Stimulated activated CD4-positive, alpha-beta T cell treated with anti-CD3 and anti-CD28 coated beads, Interleukin-4, amount 100 ng/mL, for 1 hour (primary cell): ENCODE results near the gene LYPLAL1.
"Not testable (repeated sequence)": the region's sequence is repeated elsewhere in the genome, so short reads cannot be mapped to it uniquely, and the experiment has no call there.

Experiments
- DNase-seq: peaks from one replicate; pipeline ENCODE4 v3.0.0-alpha.2; 2020

LYPLAL1 gene

GRCh38 chr1:219171192-219171935, 2.3 kb upstream of the LYPLAL1 start:
- no peak for DNase-seq

DNA sequence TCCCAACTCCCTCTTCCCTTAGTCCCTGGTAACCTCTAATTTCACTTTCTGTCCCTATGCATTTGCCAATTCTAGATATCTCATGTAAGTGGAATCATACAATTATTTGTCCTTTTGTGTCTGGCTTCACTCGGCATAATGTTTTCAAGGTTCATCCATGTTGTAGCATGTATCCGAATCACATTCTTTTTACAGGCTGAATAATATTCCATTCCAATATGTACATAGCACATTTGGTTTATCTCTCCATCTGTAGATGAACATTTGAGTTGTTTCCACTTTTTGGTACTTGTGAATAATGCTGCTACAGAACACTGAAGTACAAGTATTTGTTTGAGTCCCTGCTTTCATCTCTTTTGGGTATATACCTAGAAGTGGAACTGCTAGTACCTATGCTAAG, 857 bp upstream of the LYPLAL1 start:
- DNase-seq, result no peak

GRCh38 chr1:219173434-219173757, 282 bp upstream of the LYPLAL1 start:
- no peak for DNase-seq

- DNase-seq, result no peak
These were observed 958 bp downstream of the LYPLAL1 start for GRCh38 chr1:219174460-219175211.

DNA sequence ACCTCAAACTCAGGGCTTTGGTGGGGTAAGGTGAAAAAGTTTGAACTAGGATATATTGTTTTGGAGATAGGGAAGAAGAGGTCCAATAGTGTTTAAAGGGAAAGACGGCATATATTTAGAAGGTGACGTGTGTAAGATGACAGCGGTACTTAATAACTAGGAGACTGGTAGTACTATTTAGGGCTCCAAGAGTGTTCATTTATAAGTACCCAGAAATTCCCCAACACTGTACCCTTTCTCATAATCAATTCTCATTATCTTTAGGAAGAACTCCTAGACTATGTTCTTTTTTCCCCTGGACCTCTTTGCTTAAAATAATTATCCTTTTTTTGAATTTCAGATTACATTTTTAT, 1.5 kb downstream of the LYPLAL1 start:
- DNase-seq, result no peak

DNA sequence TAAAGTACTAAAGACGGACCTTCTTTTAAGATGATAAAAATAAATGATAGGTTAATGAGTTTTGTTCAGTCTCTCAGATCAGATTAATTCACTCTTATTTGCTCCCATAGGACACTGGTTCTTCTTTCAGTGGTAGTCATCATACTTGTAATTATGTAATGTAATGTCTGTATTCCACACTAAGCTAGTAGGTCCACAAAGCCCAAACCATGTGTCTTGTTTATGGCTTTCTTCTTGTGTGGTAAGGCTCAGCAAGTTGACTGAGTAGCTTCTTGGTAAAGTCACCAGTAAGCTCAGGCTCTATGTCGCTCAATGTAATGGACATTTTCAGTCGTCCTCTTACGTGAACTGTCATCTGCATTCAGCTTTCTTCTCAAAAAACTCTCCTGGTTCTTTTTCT, 2.5 kb downstream of the LYPLAL1 start:
- no peak for DNase-seq

DNA sequence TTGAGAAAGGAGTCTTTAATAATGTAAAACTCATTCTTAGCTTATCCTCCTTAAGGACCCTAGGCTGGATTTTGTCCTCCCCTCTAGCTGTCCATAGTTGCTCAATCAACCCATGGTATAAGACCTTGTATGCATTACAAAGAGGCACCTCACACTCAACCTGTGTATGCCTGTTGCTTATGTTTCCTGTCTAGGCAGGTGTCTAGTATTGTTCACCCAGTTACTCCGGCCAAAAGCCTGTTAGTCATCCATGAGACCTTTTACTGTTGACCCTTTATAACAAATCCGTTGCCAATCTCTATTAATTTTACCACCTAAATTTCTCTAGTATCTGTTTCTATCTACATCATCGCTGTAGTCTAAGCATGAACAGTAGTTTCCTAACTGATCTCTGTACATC, 3.7 kb downstream of the LYPLAL1 start:
- no peak for DNase-seq

- no peak for DNase-seq
These were observed 4.3 kb downstream of the LYPLAL1 start for GRCh38 chr1:219177940-219178339.

GRCh38 chr1:219179293-219179692, 5.6 kb downstream of the LYPLAL1 start:
- DNase-seq, result no peak

DNA sequence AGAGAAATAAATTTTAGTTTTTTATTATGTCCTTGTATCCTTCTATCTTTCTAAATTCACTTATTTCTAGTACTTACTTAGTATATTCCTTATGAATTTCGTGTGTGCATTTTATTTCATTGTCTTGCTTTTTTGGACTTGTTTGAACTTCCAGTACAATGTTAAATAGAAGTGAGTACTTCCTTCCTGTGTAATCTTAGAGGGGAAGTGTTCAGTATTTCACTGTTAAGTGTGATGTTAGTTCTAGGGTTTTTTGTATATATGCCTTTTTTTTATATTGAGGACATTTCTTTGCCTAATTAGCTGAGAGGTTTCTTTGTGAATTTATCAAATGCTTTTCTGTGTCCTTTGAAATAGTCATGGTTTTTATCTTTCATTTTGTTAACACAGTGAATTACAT, 10.7 kb downstream of the LYPLAL1 start:
- DNase-seq, result no peak

- DNase-seq, result no peak
These were observed 11.9 kb downstream of the LYPLAL1 start for GRCh38 chr1:219185486-219186117.

- DNase-seq, result no peak
These were observed 14.7 kb downstream of the LYPLAL1 start for GRCh38 chr1:219188331-219188803.

DNA sequence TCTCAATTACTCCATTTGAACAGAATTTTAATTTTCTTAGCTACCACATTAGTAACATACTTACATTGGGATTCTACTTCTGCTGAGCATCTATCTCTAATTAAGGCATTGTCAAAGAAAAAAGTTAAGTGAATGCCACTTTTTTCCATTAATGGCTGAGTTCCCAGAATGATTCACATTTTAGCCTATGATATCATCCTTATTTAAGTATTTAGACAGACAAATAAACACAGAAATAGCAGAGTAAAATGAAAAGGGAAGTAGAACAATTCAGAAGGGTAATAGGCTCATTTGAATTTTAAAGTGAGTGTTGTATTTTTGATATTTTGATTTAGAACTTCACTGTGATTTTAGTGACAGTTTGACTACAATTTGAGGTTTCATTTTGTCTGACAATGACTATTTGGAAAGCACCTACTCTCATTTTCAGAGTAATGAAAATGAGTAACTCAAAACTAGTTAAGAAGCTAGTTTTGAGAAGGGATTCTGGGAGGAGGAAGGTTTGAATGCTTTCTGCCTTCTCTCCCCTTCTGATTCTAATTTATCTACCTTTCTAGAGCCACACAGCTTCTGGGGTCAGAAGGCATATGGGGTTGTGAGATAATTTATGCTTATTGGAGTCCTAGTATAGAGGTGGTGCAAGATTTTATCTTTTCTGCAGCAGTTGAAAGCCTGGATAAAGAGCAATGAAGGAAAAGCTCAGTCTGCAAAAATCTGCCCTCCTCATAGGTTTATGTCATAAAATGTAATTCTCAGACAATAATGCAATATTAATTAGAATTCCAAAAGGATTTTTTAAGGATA, 15.5 kb downstream of the LYPLAL1 start:
- DNase-seq, result no peak

GRCh38 chr1:219189952-219190351, 16.3 kb downstream of the LYPLAL1 start:
- DNase-seq, result no peak

DNA sequence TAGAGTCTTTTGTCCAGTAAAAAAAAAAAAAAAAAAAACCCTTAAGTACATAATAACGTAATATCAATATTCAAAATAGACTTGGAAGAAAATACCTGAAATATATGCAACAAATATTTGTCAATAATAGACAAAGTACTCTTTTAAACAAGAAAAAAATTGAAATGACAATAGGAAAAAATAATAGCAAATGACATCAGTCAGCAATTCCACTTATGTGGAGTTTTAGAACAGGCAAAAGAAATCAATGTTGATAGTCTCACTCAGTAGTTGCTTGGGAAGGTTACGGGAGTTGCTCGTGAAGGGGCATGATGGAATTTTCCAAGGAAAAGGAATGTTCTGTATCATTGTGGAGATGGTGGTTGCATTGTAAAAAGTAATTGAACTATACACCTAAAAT, 16.9 kb downstream of the LYPLAL1 start:
- no peak for DNase-seq

DNA sequence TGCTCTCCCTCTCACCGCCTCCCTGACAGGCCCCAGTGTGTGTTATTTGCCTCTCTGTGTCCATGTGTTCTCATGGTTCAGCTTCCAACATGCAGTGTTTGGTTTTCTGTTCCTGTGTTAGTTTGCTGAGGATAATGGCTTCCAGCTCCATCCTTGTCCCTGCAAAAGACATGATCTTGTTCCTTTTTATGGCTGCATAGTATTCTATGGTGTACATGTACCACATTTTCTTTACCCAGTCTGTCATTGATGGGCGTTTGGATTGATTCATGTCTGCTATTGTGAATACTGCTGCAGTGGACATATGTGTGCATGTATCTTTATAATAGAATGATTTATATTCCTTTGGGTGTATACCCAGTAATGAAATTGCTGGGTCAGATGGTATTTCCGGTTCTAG, 22.2 kb downstream of the LYPLAL1 start:
- DNase-seq, result not testable (repeated sequence)

GRCh38 chr1:219201656-219202055, 28.0 kb downstream of the LYPLAL1 start:
- DNase-seq, result no peak

DNA sequence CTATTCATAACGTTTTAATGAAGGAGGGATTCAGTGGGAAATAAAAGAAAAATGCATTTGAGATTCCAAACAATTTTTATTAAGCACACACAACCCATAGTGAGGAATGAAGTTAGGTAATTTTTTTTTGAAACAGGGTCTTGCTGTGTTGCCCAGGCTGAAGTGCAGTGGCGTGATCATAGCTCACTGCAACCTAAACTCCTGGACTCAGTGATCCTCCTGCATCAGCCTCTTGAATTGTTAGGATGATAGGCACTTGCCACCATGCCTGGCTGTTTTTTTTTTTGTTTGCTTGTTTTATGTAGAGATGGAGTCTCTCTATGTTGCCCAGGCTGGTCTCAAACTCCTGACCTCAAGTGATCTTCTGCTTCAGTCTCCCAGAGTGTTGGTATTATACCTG, 28.9 kb downstream of the LYPLAL1 start:
- no peak for DNase-seq

- no peak for DNase-seq
These were observed 32.7 kb downstream of the LYPLAL1 start for GRCh38 chr1:219206350-219206749.

DNA sequence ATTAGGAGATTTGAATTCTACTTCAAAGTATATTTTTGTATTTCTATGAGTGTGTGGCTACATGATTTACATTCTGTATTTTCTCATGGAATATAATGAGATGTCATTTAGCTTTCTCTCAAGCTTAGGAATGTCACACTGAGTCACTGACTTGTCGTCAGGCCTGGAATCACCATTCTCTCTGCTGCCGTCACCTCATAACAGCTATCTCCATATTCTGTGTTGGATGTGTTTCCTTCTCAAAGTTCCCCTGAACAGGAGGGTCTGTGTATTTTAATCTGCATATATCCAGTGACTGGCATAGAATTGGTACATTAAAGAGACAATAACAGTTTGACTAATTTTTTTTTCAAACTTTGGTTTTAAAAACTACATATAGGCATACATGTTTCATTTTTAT, 35.9 kb downstream of the LYPLAL1 start:
- no peak for DNase-seq

DNA sequence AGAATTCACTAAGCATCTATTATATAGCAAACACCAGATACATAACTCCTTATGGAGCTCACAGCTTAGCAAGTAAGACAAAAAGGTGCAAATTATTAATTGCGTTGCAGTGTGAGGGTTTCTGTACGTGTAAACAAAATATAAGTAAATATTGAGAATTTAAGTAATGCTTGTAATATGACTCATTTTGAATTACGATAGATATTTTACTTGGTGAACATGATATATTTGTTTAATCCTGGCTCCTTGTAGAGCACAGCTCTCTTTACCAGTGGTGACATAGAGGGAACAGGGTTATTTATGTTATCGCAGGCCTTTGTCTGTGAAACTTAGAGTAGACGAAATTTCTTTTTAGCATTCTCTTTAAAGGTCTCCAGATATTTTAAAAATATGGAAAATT, 36.4 kb downstream of the LYPLAL1 start:
- DNase-seq, result no peak

DNA sequence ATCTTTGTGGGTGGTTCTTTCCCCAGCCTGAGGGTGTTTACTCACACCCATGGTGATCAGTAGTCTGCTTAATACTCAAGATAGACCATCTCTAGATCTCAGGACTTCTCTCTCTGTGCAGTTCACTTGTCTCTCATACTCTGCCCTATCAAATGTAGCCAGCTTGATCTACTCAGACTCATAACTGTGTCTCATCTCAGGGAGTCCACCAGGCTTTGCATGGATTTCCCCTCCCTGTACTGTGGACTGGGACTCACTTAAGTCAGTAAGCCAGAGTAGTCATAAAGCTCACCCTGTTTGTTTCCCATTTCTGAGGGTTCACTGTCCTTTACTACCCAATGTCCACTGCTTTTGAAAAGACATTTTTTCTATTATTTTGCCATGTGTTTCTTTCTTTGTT, 41.8 kb downstream of the LYPLAL1 start:
- DNase-seq, result no peak

DNA sequence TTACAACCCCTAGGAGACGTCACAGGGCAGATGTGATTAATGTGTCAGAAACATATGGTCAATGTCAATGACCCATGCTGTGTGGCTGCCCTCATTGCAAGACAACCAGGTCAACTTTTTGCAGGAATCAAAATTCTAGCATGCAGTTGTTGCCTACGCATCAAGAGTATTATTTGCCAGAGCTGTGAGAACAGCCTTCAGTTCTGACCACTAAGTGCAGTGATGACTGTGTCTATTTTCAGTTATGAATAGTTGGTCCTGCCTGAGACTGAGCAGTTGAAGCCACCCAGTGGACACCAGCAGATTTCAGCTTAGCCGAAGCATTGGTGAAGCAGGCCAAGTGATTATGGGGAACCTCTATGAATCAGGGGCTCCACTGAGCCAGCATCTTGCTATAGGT, 47.3 kb downstream of the LYPLAL1 start:
- DNase-seq, result no peak
